IPS-NIHi11 (cell line): ENCODE measurements around the gene AKIRIN2.

ENCODE experiments used
- DNase-seq: peaks from one replicate; pipeline ENCODE4 v3.0.0; 2012; ENCODE audit warnings: mixed read lengths, low spot score

AKIRIN2 gene

GRCh38 chr6:87654875-87655454, 47.1 kb downstream of the AKIRIN2 start:
- DNase-seq: no peak

GRCh38 chr6:87654122-87654521, 47.9 kb downstream of the AKIRIN2 start:
- no peak for DNase-seq

GRCh38 chr6:87653074-87653962, 48.7 kb downstream of the AKIRIN2 start:
- DNase-seq: no peak

- no peak for DNase-seq
Measured at GRCh38 chr6:87645080-87645479, 57.0 kb downstream of the AKIRIN2 start.

- DNase-seq: no peak
Measured at GRCh38 chr6:87641065-87641692, 60.9 kb downstream of the AKIRIN2 start.

GRCh38 chr6:87639373-87639772, 62.7 kb downstream of the AKIRIN2 start:
- no peak for DNase-seq

- DNase-seq: no peak
Measured at GRCh38 chr6:87637106-87637505, 64.9 kb downstream of the AKIRIN2 start.

- DNase-seq: no peak
Measured at GRCh38 chr6:87636315-87636714, 65.7 kb downstream of the AKIRIN2 start.

GRCh38 chr6:87633851-87634250, 68.2 kb downstream of the AKIRIN2 start:
- no peak for DNase-seq

GRCh38 chr6:87630746-87631145, 71.3 kb downstream of the AKIRIN2 start:
- no peak for DNase-seq

GRCh38 chr6:87628881-87629280, 73.2 kb downstream of the AKIRIN2 start:
- DNase-seq: no peak

- no peak for DNase-seq
Measured at GRCh38 chr6:87628424-87628823, 73.6 kb downstream of the AKIRIN2 start.
